Measurements from ENCODE around the gene TMUB2.
"Not testable (repeated sequence)": the region's sequence is repeated elsewhere in the genome, so short reads cannot be mapped to it uniquely, and the experiment has no call there.

The TMUB2 gene

DNA sequence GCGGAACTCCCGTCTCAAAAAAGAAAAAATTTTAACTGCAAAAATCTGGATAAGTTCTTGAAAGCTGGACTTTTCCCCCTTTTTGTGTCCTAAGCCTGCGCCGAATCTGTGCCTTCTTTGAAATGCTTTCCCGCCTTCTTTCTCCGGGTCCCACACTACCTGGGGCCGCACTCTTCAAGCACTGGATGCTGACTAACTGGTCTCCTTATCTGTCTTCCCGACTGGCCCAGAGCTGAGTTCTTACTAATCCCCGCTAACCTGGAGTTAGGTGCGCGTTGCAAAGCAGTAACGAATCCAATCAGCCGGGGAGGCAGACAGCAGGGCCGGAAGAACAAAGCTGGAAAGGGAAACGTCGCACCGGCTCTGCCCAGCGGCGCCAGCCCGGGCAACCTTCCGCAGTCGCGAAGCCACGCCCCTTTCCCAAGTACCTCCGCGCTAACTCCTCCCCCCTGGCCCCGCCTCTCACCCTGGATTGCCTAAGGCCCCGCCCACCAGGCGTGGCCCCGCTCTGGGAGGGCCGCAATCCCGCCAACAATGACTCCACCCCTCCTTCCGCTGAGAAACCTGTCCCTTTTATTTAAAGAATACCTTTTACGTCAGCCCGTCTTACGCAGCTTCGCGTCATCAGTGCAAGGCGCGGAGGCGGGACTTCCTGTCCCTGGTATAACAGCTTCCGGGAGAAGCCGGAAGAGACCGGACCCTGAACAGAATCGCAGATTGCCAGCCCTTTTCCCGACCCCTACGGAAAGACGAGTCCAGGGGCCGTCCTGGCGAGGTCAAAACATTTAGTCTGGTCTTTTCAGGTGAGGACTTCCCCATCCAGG, at the start of gene TMUB2:
TMUB2 (plus strand) TSS at position 666 of the 824 bp plus-strand sequence. CDS start 737 bp downstream, outside the sequence.
- peak; percentile 99 to 100 (median 100) for DNase-seq (ENCODE audit: low read depth in 2 of 3, low spot score in 1 of 3)

DNA sequence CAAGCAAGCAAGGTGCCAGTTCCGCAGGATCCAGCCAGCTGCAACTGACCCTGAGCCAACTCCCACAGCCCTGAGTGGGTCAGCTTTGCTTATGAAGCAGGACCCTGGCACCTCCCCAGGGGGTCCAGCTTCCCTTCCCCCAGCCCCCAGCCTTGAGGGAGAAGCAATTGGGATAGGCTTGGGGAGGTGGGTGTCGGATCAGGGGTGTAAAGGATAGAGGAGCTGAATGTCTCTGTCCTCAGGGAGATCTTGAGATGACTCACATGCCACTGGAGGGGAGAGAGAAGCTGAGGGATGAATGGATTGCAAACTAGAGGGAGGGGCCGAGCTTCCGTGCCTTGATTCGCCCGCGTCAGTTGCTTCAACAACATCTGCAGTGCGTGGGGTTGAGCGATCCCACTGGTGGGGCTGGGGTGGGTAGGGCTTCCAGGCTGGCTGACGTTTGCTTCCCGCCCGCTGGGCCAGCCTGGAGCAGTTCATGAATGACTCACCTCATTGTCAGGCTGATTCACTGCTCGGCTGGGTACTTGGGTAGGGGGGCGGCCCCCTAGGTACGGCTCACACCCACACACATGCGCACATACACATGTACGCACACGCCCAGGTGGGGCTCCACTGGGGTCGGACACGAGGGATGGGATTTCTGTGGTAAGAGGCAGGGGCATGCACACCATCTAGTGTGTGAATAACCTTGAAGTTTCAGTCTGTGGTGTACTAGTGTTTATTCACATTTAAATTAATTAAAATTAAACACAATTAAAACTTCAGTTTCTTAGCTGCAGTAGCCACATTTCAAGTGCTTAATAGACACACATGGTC, 48.7 kb upstream of the TMUB2 start:
- peak; percentile 69 to 76 (median 72) for DNase-seq (ENCODE audit: low read depth in 2 of 3, low spot score in 1 of 3)

DNA sequence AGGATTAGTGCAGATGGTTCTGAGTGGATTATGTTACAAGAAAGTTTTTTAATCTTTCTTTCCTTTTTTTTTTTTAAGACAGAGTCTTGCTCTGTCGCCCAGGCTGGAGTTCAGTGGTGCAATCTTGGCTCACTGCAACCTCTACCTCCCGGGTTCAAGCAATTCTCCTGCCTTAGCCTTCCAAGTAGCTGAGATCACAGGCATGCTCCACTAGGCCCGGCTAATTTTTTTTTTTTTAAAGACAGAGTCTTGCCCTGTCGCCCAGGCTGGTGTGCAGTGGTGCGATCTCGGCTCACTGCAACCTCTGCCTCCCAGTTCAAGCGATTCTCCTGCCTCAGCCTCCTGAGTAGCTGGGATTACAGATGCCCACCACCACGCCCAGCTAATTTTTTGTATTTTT, 42.9 kb upstream of the TMUB2 start:
- not testable (repeated sequence) for DNase-seq (ENCODE audit: low read depth in 2 of 3, low spot score in 1 of 3)

DNA sequence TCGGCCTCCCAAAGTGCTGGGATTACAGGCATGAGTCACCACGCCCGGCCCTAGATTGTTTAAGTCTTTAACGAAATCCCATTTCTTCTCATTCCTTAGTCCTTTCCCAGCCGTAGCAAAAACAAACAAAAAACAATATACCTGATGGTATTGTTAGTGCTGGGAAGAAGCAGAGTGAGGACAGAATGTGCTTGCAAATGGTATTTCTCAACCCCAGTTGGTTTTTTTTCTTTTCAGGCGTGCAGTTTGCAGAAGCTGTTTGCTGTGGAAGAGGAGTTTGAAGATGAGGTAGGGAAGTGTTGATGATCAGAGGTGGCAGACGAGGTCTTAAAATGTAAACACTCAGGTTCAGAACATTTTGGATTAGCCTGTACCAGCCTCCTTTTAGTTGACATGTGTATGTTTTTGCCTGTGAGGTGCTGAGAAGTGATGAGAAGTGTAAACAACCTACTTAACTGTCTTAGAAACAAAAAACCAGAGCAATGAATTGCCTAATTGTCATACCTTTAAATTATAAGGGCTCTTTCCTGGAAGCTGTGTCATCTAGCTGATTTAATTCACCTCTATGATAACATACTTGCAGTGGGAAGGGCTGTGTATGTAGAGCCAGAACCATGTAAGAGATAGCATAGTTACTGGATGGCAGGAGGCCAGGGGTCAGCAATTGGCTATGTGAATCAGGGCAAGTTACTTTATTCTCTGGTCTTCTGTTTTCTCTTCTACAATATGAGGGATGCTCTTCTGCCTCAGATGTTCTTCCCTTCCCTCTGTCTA, 41.6 kb upstream of the TMUB2 start:
- no peak for DNase-seq (ENCODE audit: low read depth in 2 of 3, low spot score in 1 of 3)

DNA sequence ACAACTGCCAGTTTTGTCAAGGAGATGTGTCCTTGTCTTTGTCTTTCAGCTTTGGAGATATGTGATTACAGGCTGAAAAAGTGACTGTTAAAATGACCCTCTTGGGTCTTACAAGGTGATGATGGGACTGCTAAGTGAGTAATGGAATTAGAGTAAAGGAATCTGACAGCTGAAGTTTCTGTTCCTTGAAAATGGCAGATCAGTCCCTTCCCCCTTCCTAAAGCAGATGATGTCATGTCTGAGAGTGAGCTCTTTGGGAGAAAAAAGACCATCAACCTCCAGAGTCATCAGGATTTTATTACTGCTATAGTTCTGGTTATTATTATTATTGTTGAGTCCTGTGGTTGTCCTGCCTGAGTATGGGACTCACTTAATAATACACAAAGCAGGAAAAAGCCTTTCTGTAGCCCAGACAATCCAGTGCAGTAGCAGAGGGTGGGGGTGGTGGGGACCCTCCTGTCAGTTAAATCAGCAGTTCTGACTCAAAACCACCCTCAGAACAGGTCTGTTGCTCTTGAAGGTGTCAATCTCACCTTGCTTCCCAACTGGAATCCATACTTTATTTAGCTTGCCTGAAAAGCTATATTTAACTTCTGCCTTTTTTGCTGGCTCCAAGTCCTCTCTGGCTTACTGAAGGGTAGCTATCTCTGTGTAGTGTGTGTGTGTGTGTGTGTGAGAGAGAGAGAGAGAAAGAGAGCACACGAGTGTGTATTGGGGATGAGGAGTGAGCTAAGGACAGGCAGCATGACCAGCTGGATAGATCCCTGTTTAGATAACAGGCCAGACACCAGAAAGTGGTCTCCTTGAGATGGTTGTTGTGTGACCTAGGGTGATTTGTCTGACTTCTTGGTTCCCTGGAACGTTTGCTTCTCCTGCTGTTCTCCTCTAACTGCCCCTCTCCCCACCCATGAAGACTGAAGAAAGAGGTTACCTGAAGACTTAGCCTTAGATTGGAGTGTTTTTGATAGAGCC, 40.1 kb upstream of the TMUB2 start:
- DNase-seq (ENCODE audit: low read depth in 2 of 3, low spot score in 1 of 3) = no peak

DNA sequence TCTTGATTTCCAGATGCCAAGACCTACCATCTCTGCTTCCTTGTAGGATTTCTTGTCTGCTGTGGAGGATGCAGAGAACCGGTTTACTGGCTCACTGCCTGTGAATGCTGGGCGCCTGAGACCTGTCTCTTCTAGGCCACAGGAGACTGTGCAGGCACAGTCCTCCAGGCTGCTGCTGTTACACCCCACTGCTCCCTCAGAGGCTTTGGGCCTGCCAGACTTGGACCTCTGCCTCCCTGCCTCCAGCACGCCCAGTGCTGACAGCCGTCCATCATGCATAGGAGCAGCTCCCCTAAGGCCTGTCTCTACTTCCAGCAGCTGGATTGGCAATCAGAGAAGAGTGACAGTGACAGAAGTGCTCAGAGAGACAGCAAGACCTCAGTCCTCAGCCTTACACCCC, 39.0 kb upstream of the TMUB2 start:
- DNase-seq (ENCODE audit: low read depth in 2 of 3, low spot score in 1 of 3) = no peak

DNA sequence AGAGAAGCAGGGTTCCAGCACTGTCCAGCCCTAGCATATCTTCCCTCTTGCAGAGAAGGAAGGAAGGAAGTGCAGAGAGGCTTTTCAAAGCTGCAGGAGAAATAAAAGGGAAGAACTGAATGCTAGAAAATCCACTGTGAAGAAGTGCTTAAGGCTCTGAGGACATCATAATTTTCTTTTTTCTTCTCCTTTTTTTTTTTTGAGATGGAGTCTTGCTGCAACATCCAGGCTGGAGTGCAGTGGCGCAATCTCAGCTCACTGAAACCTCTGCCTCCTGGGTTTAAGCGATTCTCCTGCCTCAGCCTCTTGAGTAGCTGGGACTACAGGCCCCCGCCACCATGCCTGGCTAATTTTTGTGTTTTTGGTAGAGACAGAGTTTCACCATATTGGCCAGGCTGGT, 37.7 kb upstream of the TMUB2 start:
- DNase-seq (ENCODE audit: low read depth in 2 of 3, low spot score in 1 of 3) = not testable (repeated sequence)

DNA sequence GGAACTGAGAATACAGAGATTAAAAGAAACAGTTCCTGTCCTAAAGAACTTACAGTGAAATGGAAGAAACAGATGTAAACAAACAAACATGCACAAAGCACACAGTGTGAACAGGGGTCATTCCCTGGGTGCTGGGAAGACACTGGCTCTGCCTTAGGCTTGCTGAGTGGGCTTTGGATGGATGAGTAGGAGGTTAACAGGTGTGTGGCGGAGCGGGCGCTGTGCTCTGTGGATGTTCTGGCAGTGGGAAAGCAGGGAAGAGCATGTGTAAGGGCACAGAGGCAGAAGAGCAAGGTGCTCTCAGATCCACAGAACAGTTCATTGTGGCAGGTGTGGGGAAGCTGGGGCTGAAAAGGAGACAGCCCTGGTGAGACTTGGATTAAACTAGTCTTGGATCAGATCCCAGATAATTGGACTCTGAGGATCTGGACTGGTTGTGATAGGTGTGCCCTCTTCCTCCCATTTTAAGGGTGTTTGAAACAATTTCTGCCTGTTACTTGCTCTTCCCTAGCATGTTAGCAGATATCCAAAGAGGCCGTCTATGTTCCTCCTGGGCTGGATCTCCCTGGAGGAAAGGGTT, 36.9 kb upstream of the TMUB2 start:
- no peak for DNase-seq (ENCODE audit: low read depth in 2 of 3, low spot score in 1 of 3)

DNA sequence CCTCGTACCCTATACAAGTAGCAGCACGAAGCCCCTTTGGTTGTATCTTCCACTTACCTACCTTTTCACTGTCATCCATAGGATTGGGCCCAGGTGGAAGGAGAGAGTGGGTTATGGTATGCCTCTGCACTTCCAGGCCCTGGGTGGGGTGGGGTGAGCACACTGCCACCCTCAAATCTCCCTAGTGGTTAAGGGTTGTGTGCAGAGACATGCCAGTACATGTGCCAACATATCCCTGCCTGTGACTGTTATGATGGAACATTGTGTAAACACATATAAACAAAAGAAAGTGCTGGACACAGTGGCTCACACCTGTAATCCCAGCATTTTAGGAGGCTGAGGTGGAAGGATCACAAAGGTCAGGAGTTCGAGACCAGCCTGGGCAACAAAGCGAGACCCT, 33.9 kb upstream of the TMUB2 start:
- DNase-seq (ENCODE audit: low read depth in 2 of 3, low spot score in 1 of 3) = no peak

DNA sequence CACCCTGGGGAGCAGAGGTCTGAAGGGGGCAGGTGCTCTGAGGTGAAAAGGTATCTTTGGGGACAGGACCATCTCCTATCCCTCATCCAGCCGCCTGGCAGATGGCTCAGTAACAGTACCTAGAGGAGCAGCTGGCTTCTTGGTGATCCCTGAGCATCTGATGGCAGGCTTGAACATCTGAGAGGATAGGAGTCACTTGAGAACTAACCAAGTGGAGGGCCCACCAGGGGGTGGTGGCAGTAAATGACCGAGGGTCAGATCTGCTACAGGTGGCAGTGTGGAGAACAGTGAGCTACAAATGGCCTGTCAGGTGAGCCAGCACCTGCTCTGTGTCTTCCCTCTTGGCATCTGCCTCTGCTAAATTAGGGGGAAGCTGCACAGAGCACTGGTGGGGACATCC, 31.3 kb upstream of the TMUB2 start:
- DNase-seq (ENCODE audit: low read depth in 2 of 3, low spot score in 1 of 3) = no peak

DNA sequence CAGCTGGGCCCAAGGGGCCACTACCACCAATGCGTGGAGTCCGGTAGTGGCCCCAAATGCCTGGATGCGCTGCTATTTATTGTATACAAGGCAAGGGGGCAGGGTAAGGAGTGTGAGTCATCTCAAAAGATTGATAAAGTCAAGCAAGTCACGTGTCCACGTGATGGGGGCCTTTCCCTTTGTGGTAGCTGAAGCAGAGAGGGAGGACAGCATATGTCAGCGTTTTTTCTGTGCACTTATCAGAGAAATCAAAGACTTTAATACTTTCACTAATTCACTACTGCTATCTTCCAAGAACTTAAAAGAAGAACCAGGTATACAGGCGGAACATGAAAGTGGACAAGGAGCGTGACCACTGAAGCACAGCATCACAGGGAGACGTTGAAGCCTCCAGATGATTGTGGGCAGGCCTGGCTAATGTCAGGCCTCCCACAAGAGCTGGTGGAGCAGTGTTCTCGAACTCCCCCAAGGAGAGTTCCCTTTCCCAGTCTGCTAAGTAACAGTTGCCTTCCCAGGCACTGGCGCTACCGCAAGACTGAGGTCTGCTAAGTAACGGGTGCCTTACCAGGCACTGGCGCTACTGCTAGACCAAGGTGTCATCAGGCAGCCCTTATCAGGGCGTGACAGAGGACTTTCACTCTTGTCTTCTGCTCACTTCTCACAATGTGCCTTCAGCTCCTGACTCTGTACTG, 27.1 kb upstream of the TMUB2 start:
- no peak for DNase-seq (ENCODE audit: low read depth in 2 of 3, low spot score in 1 of 3)

DNA sequence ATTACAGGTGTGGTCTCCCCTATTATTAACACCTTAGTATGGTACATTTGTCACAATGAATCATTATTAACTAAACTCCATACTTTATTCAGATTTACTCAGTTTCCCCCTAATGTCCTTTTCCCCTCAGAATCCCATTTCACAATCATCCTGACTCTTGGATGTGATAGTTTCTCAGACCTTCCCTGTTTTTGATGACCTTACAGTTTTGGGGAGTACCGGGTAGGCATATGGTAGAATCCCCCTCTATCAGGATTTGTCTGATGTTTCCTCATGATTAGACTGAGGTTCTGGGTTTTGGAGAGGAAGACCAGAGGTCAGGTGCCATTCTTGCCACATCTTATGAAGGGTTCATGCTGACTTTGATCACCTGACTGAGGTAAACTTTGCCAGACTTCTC, 22.3 kb upstream of the TMUB2 start:
- no peak for DNase-seq (ENCODE audit: low read depth in 2 of 3, low spot score in 1 of 3)

DNA sequence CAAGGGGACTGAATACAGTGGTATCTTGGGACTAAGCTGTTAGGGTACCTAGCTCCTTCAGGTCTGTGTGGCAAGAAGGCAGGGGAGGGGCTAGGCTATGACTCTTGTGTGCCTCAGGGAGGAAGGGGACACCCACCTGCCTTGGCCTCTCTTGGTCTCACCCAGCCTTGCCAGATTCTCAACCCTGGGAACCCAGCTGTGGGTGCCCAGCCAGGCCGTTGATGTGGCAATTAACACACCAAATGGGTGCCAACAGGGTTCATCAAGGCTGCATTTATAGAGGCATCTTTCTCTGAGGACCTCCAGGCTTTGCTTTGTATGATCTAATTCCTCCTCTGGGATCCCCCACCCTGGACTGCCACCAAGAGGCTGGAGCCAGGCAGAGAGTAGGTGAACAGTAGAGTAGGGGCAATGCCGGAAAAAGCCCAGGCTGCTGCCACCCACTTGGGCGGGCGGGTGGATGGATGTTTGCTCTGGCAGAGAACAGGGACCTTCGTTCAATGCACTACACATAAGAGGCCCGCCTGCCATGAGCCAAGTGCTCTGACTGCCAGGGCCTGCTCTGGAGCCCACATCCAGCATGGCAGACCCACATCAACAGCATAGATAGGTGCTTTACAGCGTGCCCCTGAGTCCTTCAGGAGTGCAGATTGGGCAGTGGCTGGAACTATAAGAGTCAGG, 19.5 kb upstream of the TMUB2 start:
- DNase-seq (ENCODE audit: low read depth in 2 of 3, low spot score in 1 of 3) = no peak

DNA sequence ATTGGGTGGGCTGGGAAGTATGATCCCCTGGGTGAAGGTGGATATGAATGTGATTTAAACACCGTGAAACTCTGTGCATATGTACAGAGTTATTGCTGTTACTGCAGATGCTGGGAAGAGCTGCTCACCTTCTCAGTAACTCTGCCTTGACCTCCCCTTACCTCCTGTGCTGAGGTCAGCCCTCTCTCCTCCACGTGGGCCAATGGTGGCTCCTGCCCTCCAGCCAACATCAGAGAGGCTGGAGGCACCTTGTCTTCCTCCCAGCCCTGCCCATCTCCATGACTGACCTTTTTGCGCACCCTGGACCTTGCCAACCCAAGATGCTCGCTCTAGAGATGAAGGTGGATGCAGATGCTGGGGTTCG, 16.7 kb upstream of the TMUB2 start:
- no peak for DNase-seq (ENCODE audit: low read depth in 2 of 3, low spot score in 1 of 3)

DNA sequence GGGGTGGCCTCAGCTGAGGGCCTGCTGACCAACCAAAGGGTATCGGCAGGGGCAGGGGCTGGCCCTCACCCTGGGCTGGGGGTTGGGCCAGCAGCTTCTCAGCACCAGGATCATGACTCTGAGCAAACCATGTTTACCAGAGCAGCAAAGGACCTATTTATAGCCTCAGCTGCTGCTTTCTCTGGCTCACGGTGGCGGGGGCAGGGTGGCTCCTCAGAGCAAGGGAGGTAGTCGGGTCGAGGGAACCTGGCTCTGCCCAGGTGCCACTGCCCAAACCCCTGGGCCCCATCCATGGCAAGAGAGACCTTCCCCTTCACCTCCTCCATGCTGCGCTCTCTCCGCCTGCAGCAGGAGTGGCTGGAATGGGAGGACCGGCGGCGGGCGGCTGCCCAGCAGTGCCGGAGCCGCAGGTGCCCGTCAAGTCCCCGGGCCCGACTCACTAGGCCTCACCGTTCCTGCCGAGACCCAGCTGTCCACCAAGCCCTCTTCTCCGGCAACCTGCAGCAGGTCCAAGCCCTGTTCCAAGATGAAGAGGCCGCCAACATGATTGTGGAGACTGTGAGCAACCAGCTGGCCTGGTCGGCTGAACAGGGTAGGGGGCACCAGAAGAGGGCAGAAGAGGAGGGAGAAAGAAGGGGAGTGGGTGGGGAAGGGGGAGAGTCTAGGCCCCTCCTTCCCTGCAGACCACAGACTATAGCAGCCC, 16.1 kb upstream of the TMUB2 start, which contains the start of gene ASB16:
ASB16 (plus strand) TSS at position 206 of the 703 bp plus-strand sequence; CDS start at position 292, 86 bp downstream.
- no peak for DNase-seq (ENCODE audit: low read depth in 2 of 3, low spot score in 1 of 3)

DNA sequence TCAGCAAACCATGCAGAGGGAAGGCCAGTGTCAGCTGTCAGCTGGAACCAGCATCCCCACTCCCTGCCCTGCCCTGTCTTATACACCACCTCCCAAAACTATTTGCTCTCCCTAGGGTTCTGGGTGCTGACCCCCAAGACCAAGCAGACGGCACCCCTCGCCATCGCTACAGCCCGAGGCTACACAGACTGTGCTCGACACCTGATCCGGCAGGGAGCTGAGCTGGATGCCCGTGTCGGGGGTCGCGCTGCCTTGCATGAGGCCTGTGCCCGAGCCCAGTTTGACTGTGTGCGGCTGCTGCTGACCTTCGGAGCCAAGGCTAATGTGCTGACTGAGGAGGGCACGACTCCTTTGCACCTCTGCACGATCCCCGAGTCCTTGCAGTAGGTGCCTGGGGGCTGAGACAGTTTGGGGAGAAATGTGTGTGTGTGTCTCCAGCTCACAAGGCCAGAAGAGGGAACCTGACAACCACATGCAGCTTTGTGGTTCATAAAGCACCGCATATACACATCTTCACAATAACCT, 14.8 kb upstream of the TMUB2 start:
- DNase-seq (ENCODE audit: low read depth in 2 of 3, low spot score in 1 of 3) = no peak

DNA sequence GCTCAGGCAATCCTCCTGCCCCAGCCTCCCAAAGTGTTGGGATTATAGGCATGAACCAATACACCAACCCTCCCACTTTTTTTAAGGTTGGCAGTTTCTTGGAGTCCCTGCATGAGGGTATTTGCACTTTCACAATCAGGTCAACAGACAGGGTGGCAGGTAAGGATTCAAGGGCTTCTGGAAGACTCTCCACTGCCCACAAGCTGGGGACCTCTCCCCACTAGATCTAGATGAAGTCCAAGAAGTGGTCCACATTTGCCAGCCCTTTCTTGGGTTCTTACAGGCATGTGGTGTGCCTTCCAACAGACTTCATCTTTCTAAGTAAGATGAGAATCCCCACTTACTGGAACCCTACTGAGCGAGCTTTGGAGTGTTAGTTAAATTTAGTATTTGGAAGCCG, 12.3 kb upstream of the TMUB2 start:
- DNase-seq (ENCODE audit: low read depth in 2 of 3, low spot score in 1 of 3) = no peak

DNA sequence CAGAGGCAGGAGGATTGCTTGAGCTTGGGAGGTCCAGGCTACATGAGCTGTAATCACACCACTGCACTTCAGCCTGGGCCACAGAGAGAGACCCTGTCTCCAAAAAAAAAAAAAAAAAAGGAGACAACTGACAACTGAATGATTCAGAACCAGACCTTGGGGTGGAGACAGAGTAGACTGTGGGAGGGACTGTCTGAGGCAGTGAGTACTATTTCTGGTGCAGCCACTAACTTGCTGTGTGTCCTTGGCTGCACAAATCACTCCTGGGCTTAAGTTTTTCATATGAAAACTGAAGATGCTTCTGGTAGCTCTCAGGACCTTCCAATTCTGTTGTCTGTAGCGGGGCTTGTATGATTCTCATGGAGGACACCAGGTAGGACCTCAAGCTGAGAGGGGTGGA, 10.5 kb upstream of the TMUB2 start:
- DNase-seq (ENCODE audit: low read depth in 2 of 3, low spot score in 1 of 3) = no peak
